Stimulated activated CD4-positive, alpha-beta T cell treated with anti-CD3 and anti-CD28 coated beads, Interleukin-4, amount 100 ng/mL, for 1 hour (primary cell): ENCODE measurements around the gene SMPDL3B.

ENCODE experiments used
- DNase-seq: peaks from one replicate; pipeline ENCODE4 v3.0.0-alpha.2; 2020

SMPDL3B gene

GRCh38 chr1:27934818-27935549 lies at the start of gene SMPDL3B:
TSS of gene SMPDL3B (plus strand) at chr1:27935000. CDS start at chr1:27935184, 184 bp downstream.
- DNase-seq = no peak

- no peak for DNase-seq
Measured at GRCh38 chr1:27885114-27885528, 49.7 kb upstream of the SMPDL3B start.

- DNase-seq = no peak
Measured at GRCh38 chr1:27885621-27886352, 49.0 kb upstream of the SMPDL3B start.

- no peak for DNase-seq
Measured at GRCh38 chr1:27886353-27886679, 48.5 kb upstream of the SMPDL3B start.

GRCh38 chr1:27886744-27887143 lies 48.1 kb upstream of the SMPDL3B start:
- no peak for DNase-seq

GRCh38 chr1:27887215-27888021 lies 47.4 kb upstream of the SMPDL3B start:
- no peak for DNase-seq

- DNase-seq = no peak
Measured at GRCh38 chr1:27889506-27889905, 45.3 kb upstream of the SMPDL3B start.

GRCh38 chr1:27891196-27891889 lies 43.5 kb upstream of the SMPDL3B start:
- DNase-seq = no peak

GRCh38 chr1:27894521-27894920 lies 40.3 kb upstream of the SMPDL3B start:
- DNase-seq = no peak

GRCh38 chr1:27906759-27907158 lies 28.0 kb upstream of the SMPDL3B start:
- no peak for DNase-seq

- no peak for DNase-seq
Measured at GRCh38 chr1:27912429-27912828, 22.4 kb upstream of the SMPDL3B start.

- no peak for DNase-seq
Measured at GRCh38 chr1:27915082-27915575, 19.7 kb upstream of the SMPDL3B start.

- no peak for DNase-seq
Measured at GRCh38 chr1:27922272-27922671, 12.5 kb upstream of the SMPDL3B start.

GRCh38 chr1:27928216-27928954 lies 6.4 kb upstream of the SMPDL3B start:
- DNase-seq = no peak

GRCh38 chr1:27931184-27931583 lies 3.6 kb upstream of the SMPDL3B start:
- no peak for DNase-seq

- DNase-seq = no peak
Measured at GRCh38 chr1:27931759-27932158, 3.0 kb upstream of the SMPDL3B start.

- no peak for DNase-seq
Measured at GRCh38 chr1:27935721-27936120, 921 bp downstream of the SMPDL3B start.

GRCh38 chr1:27936370-27936769 lies 1.6 kb downstream of the SMPDL3B start:
- no peak for DNase-seq

GRCh38 chr1:27937524-27937836 lies 2.7 kb downstream of the SMPDL3B start:
- DNase-seq = no peak

GRCh38 chr1:27938488-27938887 lies 3.7 kb downstream of the SMPDL3B start:
- no peak for DNase-seq

- peak; percentile 73 for DNase-seq
Measured at GRCh38 chr1:27940297-27940696, 5.5 kb downstream of the SMPDL3B start.

GRCh38 chr1:27940870-27941560 lies 6.2 kb downstream of the SMPDL3B start:
- DNase-seq = no peak
